GM21737 (cell line): ENCODE data around the gene ZFHX3.

Experiments used
- ATAC-seq: cut with Tn5 transposase; IDR thresholded peaks from one replicate; pipeline ENCODE4 v1.9.1; 2021; ENCODE audit warnings: mild to moderate bottlenecking, moderate library complexity; ENCODE audit not compliant: unreplicated experiment

ZFHX3 gene

DNA sequence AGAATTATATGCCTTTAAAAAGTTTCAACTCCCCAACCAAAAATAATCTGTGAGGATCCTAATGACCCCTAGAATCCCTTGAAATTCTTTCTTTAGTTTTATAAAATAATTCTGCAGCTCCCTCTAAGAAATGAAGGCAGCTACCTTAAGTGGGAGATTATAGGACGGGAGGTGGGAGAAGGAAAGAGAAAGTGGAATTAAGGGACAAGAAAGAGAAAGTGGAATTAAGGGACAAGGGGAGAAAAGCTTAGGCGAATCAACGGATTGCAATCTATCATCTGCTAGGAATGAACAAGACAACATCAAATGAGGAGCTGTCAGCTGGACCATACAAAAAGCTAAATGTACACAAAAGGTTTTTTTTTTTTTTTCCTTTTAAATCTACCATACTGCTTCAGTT lies 262.0 kb downstream of the ZFHX3 start:
- ATAC-seq, result no peak

- ATAC-seq, result no peak
Measured at GRCh38 chr16:72785171-72785570, 262.8 kb downstream of the ZFHX3 start.

- no peak for ATAC-seq
Measured at GRCh38 chr16:72783716-72784318, 264.1 kb downstream of the ZFHX3 start.

DNA sequence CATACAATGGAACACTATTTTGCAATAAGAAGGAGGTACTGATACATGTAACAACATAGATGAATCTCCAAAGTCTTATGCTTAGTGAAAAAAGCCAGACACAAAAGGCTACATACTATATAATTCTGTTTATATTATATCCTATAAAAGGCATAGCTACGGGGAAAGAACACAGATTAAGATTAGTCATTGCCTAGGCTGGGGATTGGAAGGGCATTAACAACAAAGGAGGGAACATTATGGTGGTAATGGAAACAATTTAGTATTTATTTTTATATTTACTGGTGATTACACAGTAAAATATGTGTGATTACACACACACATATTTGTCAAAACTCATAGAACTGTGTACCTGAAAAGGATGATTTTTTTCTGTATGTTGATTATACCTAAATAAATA lies 278.1 kb downstream of the ZFHX3 start:
- ATAC-seq, result no peak

- no peak for ATAC-seq
Measured at GRCh38 chr16:72768591-72768990, 279.3 kb downstream of the ZFHX3 start.

DNA sequence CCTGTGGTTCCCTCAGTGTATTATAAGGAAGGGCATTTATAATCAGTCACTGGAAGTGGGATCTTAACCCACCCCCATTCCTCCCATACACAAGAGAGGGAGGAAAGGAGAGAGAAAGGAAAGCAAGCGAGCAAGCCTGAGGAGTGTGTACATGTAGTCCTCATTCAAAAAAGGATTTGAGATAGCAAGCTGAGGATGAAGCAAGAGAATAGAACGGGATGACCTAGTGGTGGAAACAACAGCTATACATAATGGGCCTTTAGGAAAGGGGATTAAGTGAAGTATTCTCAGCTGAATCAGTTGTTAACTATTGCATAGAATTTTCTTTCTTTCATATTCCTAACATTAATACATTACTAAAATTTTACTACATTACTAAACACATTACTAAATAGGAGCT lies 281.4 kb downstream of the ZFHX3 start:
- no peak for ATAC-seq

DNA sequence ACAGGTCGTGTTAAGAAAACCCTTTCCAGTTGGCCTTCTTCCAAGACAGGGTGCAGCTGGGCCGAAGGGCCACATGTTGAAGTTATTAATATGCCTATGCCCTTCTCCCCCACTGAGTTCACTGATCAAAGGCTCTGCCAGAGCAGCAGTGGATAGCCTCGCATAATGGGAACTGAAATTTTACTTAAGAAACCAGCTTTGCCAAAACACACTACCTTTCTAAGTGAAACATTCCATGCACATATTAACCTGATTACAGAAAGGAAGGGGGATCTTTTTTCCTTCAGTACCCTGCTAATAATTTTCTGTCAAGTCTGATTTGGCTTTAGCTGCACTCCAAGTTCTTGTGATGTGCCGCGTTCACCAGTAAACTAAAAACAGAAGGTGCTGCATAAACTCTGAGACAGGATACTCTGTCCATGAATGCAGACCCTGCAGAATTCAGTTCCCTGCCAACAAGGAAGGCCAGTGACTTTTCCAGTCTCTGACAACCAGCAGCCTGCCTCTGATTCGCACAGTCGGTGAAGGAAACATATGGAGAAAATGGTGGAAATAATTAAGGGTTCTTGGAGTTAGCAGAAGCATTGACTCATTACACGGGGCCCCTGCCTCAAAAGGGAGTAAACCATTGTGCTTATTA lies 283.8 kb downstream of the ZFHX3 start:
- no peak for ATAC-seq

DNA sequence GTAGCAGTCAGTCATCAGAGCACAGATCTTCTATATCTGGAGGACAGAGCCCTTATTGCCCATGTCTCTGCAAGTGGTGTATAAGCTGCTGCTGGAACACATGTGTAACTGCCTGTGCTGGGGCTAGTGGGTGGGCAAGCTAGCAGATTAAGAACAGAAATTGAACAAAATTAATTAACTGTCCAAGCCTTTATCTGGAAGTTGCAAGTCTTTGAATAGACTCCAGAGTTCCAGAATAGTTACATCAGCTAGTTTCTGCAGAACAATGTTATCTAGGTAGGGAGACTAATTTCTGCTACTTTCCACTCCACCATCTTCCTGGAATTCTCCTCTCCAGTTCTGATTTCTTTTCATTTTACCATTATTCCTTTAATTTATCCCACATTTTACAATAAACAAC lies 287.3 kb downstream of the ZFHX3 start:
- no peak for ATAC-seq

DNA sequence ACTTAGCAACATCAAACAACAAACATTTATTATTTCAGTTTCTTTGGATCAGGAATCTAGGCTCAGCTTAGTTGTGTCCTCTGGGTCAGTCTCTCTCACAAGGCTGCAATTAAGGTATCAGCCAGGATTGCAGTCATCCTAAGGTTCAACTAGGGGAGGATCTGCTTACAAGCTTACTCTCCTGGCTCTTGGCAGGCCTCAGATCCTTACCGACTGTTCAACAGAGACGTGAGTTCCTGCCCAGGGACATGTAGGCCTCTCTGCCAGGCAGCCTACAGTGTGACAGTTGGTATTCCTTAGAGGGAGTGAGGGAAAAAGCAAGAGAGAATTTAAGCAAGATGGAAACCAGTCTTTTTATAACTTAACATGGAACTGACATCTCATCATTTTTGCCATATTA lies 294.0 kb downstream of the ZFHX3 start:
- no peak for ATAC-seq

DNA sequence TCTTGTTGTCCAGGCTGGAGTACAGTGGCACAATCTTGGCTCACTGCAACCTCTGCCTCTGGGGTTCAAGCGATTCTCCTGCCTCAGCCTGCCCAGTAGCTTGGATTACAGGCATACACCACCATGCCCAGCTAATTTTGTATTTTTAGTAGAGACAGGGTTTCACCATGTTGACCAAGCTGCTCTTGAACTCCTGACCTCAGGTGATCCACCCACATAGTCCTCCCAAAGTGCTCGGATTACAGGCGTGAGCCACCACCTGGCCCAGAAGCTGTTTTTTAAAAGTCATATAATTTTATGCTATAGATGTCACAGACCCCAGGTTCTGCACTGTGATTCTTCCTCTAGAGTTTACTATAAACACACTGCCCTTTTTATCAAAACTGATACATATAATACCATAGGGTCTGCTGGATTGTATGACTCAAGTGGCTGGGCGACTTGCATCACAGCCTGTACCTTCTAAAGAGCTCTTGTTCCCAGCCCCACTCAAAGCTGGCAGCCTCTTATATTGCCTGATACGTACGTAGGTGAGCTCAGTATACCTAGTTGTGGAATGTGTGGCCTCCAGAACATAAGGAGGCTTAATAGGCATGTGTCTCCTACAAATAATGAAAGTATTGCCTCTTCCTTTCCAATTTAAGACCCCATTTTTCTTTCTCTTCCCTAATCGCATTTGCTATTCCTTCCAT lies 295.8 kb downstream of the ZFHX3 start:
- ATAC-seq, result no peak

DNA sequence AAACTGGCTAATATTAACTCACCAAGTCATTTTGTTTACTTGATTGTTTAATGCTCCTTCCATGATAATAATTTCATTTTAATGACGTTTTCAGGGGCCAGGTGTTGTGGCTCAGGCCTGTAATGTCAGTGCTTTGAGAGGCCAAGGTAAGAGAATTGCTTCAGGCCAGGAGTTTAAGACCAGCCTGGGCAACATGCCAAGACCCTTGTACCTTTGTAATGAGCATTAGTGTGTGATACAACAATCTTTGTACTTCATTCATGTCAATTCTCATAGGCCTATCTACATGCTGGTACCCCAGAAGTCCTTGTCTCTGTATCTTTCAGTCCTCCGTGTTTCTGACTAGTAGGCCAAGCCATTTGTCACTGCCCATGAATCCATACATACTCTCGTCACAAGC lies 296.9 kb downstream of the ZFHX3 start:
- no peak for ATAC-seq

DNA sequence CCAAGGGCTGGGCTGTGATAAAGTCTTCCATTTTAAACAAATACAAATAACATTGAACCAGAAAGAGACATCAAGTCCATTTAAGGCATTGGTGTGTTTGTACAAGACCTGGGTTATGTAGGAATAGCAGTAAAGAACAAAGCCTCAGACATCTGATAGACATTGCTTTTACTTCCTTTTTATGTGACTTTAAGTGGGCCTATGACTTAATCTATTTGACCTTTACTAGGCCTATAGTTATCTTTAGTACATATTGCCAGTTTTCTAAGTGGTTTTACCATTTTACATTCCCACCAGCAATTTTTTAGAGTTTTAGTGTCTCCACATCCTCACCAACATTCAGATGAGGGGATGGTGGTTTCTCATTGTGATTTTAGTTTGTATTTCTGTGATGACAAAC lies 298.8 kb downstream of the ZFHX3 start:
- ATAC-seq, result no peak

DNA sequence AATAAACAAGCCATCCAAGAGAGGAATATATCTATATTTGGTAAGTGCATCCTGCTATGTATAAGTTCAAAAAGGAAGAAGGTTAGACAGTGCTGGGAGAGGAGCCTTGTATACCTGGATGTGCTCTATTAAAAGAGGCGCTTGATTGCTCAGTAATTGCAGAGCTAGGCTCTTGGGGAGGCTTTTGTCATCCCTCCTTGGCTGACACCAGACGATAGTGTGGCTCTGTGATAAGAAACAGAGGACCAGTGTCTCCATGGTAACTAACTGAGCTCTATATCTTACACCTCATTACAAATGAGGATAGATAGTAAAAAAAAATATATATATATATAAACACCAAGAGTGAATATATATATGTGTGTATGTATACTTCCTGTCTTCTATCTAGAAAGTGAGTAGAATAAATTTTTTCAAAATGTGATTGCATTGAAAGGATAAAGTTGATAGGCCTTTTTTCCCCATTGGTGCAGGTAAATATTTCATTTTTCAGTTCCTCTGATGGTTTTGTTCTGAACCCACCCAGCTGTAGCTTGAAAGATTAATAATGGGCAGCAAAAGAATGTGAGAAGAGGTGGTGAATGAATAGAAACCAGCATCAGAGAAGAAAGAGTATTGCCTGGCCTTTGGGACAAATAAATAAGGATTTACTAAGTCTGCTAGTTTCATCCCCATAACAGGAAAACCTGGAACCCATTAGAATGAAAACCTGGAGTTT lies 303.7 kb downstream of the ZFHX3 start:
- no peak for ATAC-seq

GRCh38 chr16:72743011-72743761 lies 304.7 kb downstream of the ZFHX3 start:
- peak; percentile 61 for ATAC-seq

GRCh38 chr16:72740347-72740746 lies 307.6 kb downstream of the ZFHX3 start:
- ATAC-seq, result no peak

DNA sequence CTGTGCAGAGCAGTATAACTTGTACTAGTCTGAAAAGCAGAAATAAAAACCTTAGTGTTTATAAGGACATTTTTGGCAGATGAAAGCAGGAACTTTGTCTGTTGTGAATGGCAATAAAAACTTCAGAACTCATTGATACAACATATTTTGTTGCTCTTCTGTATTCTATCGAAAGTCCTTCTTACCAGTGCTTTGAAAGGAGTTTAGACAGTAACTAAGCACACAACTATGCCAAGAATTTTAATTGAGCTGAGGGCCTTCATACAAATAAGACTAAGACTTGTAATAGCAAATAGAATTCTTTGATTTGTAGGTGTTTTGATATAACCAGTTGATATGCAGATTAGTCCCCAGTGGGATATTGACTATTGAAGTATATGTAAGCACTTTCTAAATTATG lies 308.4 kb downstream of the ZFHX3 start:
- ATAC-seq, result no peak

GRCh38 chr16:72736074-72736473 lies 311.9 kb downstream of the ZFHX3 start:
- ATAC-seq, result no peak
